Activated CD8-positive, alpha-beta T cell treated with anti-CD3 and anti-CD28 coated beads, Interleukin-2, amount 10 ng/mL, durations not matched to agents 7 days and 5 days (primary cell): Measurements from ENCODE around the gene MITF. TPM values are rescaled to one million over a fixed set of nuclear protein-coding genes. Genes with fewer than 3 reads are reported as not detected.

ENCODE experiments used
- ATAC-seq: fragments of 150-1000 bp; cut with Tn5 transposase; one replicate; pipeline ENCODE4 v1.10.0; 2021; ENCODE audit warnings: moderate library complexity
- CTCF ChIA-PET: fragments of 350-600 bp; sonication (Branson Sonifier 250); formaldehyde crosslinking; loops from one replicate; lab custom pipeline; 2021; ENCODE audit warnings: antibody characterized with exemption; lab: Charles Lee
- POLR2A ChIA-PET: fragments of 350-600 bp; sonication (Branson Sonifier 250); formaldehyde crosslinking; loops from one replicate; lab custom pipeline; 2021; ENCODE audit warnings: antibody characterized with exemption; lab: Charles Lee
- DNase-seq: peaks from one replicate; pipeline ENCODE4 v3.0.0-alpha.2; 2020
- H3K27ac Mint-ChIP-seq: one replicate; pipeline ENCODE4 v1.8.0; 2021; ENCODE audit warnings: mild to moderate bottlenecking, mixed read lengths
- H3K27me3 Mint-ChIP-seq: one replicate; pipeline ENCODE4 v1.8.0; 2021; ENCODE audit warnings: low read depth, mixed read lengths
- H3K36me3 Mint-ChIP-seq: one replicate; pipeline ENCODE4 v1.8.0; 2021; ENCODE audit warnings: low read depth, mixed read lengths
- H3K4me1 Mint-ChIP-seq: one replicate; pipeline ENCODE4 v1.8.0; 2021; ENCODE audit warnings: low read depth, mixed read lengths
- H3K4me3 Mint-ChIP-seq: one replicate; pipeline ENCODE4 v1.8.0; 2021; ENCODE audit warnings: mild to moderate bottlenecking, mixed read lengths
- H3K9me3 Mint-ChIP-seq: one replicate; pipeline ENCODE4 v1.8.0; 2022; ENCODE audit warnings: mixed read lengths; ENCODE audit not compliant: insufficient read depth
- total RNA-seq, 2 experiments: library from RNA; stranded (reverse); gene quantifications; one replicate each; pipeline ENCODE4 v1.2.3, GENCODE V29; 2021

The MITF gene
- total RNA-seq, 2 experiments from 2014 or later: not detected

DNA sequence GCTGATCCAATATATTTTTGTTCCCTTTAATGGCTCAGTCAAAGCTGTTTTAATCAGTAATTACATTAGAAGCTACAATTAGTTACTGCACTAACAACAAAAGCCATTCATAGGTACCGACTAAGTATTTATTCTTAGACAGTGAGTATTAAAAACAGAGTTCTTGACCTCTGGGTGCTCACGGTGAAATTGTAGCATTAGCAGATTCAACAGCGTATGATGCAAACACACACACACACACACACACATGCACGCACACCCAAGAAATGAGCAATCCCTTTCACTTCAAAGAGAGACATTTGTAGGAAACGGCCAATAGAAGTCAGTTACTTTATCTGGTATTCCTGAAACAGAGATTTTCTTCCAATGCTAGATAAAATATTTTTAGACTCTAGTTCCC, 27.0 kb upstream of the MITF start:
- CTCF ChIA-PET: no interaction called here
- Mint-ChIP-seq H3K9me3 (no peaks in the 10 kb centered on the region), H3K36me3 (no peaks in the 10 kb centered on the region), H3K27ac (no peak overlapping the region), H3K4me3 (no peak overlapping the region), H3K27me3 (peaks cover 2% of the 10 kb centered on the region), H3K4me1 (no peaks in the 10 kb centered on the region)
- no peak for DNase-seq
- POLR2A ChIA-PET: no interaction called here
- ATAC-seq: no peak

DNA sequence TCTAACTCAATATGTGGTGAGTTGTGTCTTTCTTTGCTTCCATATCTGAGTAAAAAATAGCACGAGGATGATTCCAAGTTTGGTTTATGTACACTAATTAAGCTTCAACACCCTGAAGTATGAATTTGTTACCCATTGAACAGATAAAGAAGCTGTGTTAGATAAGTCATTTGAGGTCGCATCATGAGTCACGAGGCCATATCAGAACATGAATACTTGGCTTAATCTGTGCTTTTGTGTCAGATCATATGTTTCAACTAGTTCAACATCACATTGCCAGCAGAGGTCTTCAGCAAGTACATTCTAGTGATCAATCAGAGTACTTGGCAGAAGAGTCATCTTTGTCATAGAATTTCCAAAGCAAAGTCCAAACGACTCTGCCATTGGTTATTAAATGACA, 26.3 kb upstream of the MITF start:
- H3K27ac Mint-ChIP-seq: no peak overlapping the region
- no peaks in the 10 kb centered on the region for H3K36me3 Mint-ChIP-seq
- H3K9me3 Mint-ChIP-seq: no peaks in the 10 kb centered on the region
- ATAC-seq (no peak), DNase-seq (no peak)
- no peak overlapping the region for H3K4me3 Mint-ChIP-seq
- H3K4me1 Mint-ChIP-seq: no peaks in the 10 kb centered on the region
- no peaks in the 10 kb centered on the region for H3K27me3 Mint-ChIP-seq
- POLR2A ChIA-PET: interaction anchor here (0.6 kb wide), 1 partner anchor 350 kb away, joined by 4 read pairs; no protein-coding TSS in a partner anchor
- CTCF ChIA-PET: no interaction called here

DNA sequence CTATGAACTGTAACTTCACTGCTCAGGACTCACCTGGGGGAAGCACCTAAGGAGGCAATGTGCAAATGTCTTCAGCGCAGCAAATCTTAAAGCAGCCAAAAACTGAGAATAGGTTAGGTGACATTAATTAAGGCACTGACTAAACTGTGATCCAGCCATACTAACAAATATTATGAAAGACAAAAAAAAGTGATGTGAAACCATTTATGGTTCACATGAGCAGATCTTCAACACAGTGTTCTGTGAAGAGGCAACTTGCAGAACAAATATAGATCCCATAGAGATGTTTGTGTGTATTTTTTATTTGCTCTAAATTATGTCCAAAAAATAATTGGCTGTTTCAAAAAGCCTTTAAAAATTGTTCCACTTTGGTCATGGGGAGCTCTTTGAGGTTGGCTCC, 24.1 kb upstream of the MITF start:
- no peak overlapping the region for H3K4me3 Mint-ChIP-seq
- POLR2A ChIA-PET: no interaction called here

DNA sequence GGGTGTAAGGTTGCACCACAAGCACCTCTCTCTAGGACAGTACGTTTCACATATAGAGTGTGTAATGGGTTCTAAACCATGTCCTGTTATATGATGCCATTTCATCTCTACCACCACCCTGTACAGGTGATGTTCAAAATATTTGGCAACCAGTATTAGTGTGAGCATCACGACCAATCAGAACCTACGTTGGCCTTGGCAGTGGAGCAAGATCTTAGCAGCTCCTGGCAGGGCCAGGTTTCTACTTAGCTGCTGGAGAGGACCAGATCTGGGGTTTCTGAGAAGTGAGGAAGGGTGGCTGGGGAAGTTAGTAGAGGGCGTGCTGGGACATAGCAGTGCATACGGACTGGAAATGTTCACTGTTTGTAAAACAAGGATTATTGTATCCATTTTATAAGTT, 23.1 kb upstream of the MITF start:
- POLR2A ChIA-PET: no interaction called here
- H3K36me3 Mint-ChIP-seq: no peaks in the 10 kb centered on the region
- ATAC-seq (no peak), DNase-seq (no peak)
- H3K27me3 Mint-ChIP-seq: no peaks in the 10 kb centered on the region
- CTCF ChIA-PET: no interaction called here
- no peak overlapping the region for H3K4me3 Mint-ChIP-seq
- H3K9me3 Mint-ChIP-seq: no peaks in the 10 kb centered on the region
- H3K27ac Mint-ChIP-seq: no peak overlapping the region
- no peaks in the 10 kb centered on the region for H3K4me1 Mint-ChIP-seq

More for the DNA sequence above, 24.1 kb upstream of the MITF start:
- Mint-ChIP-seq H3K27me3 (no peaks in the 10 kb centered on the region), H3K4me1 (no peaks in the 10 kb centered on the region), H3K9me3 (no peaks in the 10 kb centered on the region), H3K27ac (no peak overlapping the region), H3K36me3 (no peaks in the 10 kb centered on the region)
- CTCF ChIA-PET: no interaction called here
- DNase-seq (no peak), ATAC-seq (no peak)

DNA sequence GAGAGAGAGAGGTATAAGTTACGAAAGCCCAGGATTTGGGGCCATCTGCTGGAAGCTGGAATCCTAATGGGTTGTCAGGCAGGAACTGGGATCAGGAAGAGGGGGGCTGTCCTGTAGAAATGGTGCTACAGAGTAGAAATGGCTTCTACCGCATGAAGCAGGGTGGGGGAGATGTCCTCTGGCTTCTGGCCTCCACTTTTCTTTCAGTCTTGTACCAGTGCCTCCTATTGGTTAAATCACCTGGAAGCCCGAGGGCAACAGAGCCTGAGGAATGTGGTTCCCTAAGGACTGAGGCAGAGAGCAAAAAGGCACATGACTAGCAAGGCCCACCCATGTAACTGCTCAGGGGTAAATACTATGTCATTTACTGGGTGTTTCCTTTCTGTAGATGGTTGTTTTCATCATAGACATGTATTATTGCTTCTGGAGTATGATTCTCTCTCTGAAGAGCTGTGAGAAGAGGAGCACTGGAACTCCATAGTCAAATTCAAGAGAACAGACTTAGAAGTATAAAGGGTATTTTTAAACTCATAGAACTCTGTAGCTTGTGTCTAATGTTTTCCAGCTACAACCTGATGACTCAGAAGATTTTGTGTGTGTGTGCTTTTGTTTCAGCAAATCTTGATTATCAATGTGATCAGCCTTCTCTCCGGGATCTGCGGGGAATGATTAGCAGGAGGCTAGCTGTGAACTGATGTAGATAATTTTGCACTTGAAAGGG, 20.2 kb upstream of the MITF start:
- ChIA-PET CTCF (no interaction called here), POLR2A (no interaction called here)
- Mint-ChIP-seq H3K36me3 (no peaks in the 10 kb centered on the region), H3K4me3 (no peak overlapping the region), H3K9me3 (no peaks in the 10 kb centered on the region), H3K27ac (no peak overlapping the region), H3K4me1 (no peaks in the 10 kb centered on the region), H3K27me3 (no peaks in the 10 kb centered on the region)
- no peak for DNase-seq
- ATAC-seq: no peak

DNA sequence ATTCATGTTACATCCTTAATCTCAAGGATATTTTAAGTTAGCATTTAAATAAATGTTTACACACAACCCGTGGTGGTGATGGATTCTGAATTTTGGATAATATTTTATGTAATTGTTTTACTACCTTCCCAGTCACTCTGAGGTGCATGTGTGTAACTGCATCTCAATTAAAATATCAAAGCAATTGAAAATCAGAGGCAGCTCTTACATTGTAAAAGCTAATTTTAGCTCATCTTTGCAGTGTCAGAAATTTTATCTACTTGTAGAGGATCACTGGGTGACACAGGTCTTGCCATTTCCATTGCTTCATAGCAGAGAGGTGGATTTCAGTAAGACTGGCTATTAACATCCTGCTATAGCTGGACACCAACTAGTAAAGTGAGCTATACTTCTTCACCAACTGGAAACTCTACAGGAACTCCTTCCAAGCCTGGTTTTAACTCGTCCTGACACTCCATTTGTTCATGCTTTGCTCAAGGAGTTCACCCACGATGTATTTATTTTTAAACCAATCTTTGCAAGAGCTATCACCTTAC, 19.6 kb upstream of the MITF start:
- POLR2A ChIA-PET: no interaction called here
- no peaks in the 10 kb centered on the region for H3K36me3 Mint-ChIP-seq
- H3K27me3 Mint-ChIP-seq: no peaks in the 10 kb centered on the region
- CTCF ChIA-PET: no interaction called here
- H3K27ac Mint-ChIP-seq: no peak overlapping the region
- no peak overlapping the region for H3K4me3 Mint-ChIP-seq
- no peak for ATAC-seq
- H3K9me3 Mint-ChIP-seq: no peaks in the 10 kb centered on the region
- H3K4me1 Mint-ChIP-seq: no peaks in the 10 kb centered on the region
- DNase-seq: no peak

DNA sequence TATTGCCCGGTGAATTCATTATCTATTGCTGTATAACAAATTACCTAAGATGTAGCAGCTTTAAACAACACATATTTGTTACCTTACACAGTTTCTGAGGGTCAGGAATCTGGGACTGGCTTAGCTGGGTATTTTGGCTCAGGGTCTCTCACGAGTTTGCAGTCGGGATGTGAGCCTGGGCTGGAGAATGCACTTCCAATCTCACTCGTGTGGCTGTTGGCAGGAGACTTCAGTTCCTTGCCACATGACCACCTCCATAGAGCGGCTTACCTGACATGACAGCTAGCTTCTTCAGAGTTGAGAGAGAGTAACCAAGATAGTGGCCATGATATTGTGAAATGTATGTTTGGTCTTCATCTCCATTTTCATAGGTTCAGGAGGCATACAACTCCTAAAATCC, 18.4 kb upstream of the MITF start:
- Mint-ChIP-seq H3K4me1 (no peaks in the 10 kb centered on the region), H3K36me3 (no peaks in the 10 kb centered on the region), H3K9me3 (no peaks in the 10 kb centered on the region), H3K27me3 (no peaks in the 10 kb centered on the region), H3K27ac (no peak overlapping the region), H3K4me3 (no peak overlapping the region)
- POLR2A ChIA-PET: no interaction called here
- DNase-seq: no peak
- no peak for ATAC-seq
- CTCF ChIA-PET: no interaction called here

DNA sequence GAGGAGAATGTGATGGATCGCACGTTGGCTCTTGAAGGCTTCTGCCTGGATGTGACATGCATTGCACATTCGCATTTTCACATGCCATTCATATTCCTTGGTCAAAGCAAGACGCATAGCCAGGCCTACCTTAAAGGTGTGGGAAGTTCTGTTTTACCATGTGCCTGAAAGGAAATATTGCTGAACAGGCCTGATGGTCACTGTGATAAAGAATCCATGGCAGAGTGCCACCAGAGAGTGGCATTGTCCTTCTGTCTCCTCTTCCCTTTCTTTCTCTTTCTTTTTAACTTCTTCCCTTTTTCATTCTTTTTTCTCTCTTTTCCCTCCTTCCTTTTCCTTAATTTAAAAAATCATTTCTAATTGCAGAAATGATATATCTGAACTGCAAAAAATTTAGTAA, 15.9 kb upstream of the MITF start:
- H3K27ac Mint-ChIP-seq: no peak overlapping the region
- CTCF ChIA-PET: no interaction called here
- no peak overlapping the region for H3K4me3 Mint-ChIP-seq
- no peaks in the 10 kb centered on the region for H3K4me1 Mint-ChIP-seq
- no peaks in the 10 kb centered on the region for H3K27me3 Mint-ChIP-seq
- no peaks in the 10 kb centered on the region for H3K9me3 Mint-ChIP-seq
- ATAC-seq: no peak
- no peak for DNase-seq
- POLR2A ChIA-PET: no interaction called here
- H3K36me3 Mint-ChIP-seq: no peaks in the 10 kb centered on the region

DNA sequence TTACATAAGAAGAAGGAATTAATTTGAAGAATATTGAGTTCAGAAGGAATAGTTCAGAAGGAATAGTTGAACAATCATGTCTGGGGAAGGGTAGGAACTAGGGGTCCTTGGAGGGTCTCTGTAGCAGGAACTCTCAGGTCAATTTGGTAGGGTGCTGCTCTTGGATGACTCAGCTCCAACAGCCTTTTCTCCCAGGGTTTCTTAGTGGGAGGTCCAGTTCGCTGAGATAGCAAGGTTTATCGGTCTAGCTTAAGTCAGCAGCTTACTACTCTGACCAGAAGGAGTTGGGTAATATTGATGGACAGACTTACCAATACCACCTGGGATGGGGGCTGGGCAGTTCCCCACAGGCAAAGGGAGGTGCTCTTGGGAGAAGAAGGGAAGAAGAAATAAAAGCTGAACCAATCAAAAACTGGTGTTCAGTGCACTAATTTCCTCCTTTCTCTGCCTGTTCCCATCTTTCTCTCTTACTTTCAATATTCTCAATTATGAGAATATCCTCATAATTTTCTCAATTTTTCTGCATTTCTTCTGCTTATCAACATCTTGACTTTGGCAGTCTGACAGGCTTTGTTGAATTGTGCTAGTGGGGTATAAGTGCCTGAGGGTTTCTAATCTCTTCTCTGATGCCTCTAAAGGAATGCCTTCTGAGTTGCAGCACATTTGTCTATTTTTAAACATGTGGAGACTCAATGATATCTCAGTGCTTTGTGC, 14.4 kb upstream of the MITF start:
- ATAC-seq (no peak), DNase-seq (no peak)
- POLR2A ChIA-PET: no interaction called here
- Mint-ChIP-seq H3K36me3 (no peaks in the 10 kb centered on the region), H3K27ac (no peak overlapping the region), H3K4me1 (no peaks in the 10 kb centered on the region), H3K27me3 (no peaks in the 10 kb centered on the region), H3K9me3 (no peaks in the 10 kb centered on the region), H3K4me3 (no peak overlapping the region)
- CTCF ChIA-PET: no interaction called here

DNA sequence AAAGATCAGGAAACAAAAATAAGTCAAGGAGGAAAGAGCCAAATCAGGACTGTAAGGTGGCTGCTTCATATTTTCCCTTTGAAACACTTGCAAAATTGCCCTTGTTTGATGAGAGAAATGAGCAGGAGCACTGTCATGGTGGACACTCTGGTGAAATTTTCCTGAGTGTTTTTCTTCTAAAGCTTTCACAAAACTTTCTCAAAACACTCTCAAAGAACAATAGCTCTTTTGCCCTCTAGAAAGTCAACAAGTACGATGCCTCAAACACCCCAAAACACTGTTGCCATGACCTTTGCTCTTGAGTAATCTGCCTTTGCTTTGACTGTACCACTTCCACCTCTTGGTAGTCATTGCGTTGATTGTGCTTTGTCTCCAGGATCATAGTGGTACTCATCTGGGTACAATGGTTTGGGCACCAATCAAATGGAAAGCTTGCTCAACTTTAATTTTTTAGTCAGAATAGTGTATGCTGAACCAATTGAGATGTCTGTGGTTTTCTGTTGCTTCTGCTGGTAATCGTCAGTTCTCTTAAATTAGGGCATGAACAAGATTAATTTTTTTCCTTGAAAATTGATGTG, 13.2 kb upstream of the MITF start:
- H3K27me3 Mint-ChIP-seq: no peaks in the 10 kb centered on the region
- DNase-seq (no peak), ATAC-seq (no peak)
- POLR2A ChIA-PET: no interaction called here
- no peak overlapping the region for H3K4me3 Mint-ChIP-seq
- CTCF ChIA-PET: no interaction called here
- no peak overlapping the region for H3K27ac Mint-ChIP-seq
- no peaks in the 10 kb centered on the region for H3K4me1 Mint-ChIP-seq
- no peaks in the 10 kb centered on the region for H3K9me3 Mint-ChIP-seq
- no peaks in the 10 kb centered on the region for H3K36me3 Mint-ChIP-seq

DNA sequence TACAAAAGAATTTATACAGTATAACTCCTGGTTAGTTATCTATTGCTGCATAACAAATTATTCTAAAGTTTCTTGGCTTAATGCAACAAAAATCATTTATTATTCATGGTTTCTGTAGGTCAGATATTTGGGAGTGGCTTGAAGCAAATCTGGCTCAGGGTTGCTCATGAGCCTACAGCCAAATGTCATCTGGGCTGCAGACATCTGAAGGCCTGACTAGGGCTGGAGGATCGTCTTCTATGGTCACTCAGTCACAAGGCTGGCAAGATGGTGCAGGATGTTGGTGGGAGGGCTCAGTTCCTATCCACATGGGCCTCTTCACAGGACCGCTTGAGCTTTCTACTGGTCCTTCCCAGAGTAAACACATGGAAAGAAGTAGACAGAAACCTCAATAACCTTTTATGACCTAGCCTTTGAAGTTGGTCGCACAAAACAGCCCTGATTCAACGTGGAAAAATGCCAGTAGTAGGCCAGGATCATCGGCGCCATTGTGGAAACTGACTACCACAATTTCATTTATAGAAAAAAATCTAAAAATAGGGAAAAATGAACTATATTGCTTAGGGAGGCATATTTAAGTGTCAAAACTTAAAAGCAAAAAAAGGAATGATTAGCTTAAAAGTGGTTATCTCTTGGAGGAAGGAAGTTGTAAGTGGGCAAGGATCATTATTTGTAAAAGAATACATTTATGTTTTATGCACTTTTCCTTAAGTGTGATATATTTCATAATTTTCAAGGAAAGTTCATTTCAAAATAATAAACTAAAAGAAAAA, 9.9 kb upstream of the MITF start:
- Mint-ChIP-seq H3K36me3 (no peaks in the 10 kb centered on the region), H3K27me3 (peaks cover under 1% of the 10 kb centered on the region), H3K27ac (no peak overlapping the region), H3K4me1 (no peaks in the 10 kb centered on the region), H3K4me3 (no peak overlapping the region), H3K9me3 (no peaks in the 10 kb centered on the region)
- ChIA-PET POLR2A (no interaction called here), CTCF (no interaction called here)
- DNase-seq (no peak), ATAC-seq (no peak)

DNA sequence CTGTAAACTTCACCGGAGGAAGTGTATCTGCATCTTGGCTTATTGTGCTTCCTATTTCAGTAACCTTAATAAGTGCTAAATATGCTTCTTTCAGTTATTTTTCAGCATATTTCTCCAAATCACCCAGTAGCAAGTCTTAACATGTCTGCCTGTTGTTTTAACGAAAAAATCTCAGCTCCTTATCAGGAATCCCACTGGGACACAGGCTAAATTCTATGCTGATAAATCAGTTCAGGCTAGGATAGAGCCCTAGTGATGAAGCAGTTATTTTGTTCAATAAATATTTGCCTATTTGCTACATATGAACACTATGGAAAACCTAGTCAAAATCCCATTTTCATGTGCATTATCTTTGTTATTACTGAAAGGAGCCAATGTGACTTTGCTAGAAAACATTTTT, 8.2 kb upstream of the MITF start:
- no peaks in the 10 kb centered on the region for H3K36me3 Mint-ChIP-seq
- ChIA-PET POLR2A (no interaction called here), CTCF (no interaction called here)
- DNase-seq (no peak), ATAC-seq (no peak)
- no peak overlapping the region for H3K4me3 Mint-ChIP-seq
- peaks cover 4% of the 10 kb centered on the region for H3K27me3 Mint-ChIP-seq
- H3K4me1 Mint-ChIP-seq: no peaks in the 10 kb centered on the region
- H3K9me3 Mint-ChIP-seq: no peaks in the 10 kb centered on the region
- H3K27ac Mint-ChIP-seq: no peak overlapping the region
